Measurements from ENCODE around the gene DCLK3.

DCLK3 gene

DNA sequence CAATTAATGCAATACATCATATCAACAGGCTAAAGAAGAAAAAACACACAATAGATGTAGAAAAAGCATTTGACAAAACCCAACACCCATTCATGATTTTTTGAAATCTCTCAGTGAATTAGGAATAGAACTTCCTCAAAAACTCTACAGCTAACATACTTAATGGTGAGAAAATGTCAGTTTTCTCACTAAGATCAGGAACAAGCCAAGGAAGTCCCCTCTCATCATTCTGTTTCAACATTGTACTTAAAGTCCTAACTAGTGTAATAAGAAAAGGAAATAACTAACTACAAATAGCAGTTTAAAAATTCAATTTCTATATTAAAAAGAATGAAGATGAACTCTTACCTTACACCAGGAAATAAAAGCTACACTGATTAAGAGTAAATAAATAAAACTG is 77.8 kb downstream of the DCLK3 start:
- Mint-ChIP-seq H3K4me1 (ENCODE audit: low read depth) (no peaks in the 10 kb centered on the region), H3K27me3 (ENCODE audit: low read depth) (no peaks in the 10 kb centered on the region), H3K9me3 (no peaks in the 10 kb centered on the region), H3K36me3 (ENCODE audit: low read depth) (no peaks in the 10 kb centered on the region), H3K4me3 (no peak overlapping the region), H3K27ac (no peak overlapping the region)

DNA sequence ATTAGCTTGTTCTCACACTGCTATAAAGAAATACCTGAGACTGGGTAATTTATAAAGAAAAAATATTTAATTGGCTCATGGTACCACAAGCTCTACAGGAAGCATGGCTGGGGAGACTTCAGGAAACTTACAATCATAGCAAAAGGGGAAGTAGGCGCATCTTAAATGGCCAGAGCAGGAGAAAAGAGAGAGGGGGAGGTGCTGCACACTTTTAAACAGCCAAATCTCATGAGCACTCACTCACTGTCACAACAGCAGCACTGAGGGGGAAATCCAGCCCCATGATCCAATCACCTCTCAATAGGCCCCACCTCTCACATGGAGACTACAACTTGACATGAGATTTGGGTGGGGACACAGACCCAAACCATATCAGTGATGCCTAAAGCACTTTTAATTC is 82.5 kb downstream of the DCLK3 start:
- Mint-ChIP-seq H3K27me3 (ENCODE audit: low read depth) (no peaks in the 10 kb centered on the region), H3K9me3 (peaks cover 18% of the 10 kb centered on the region), H3K36me3 (ENCODE audit: low read depth) (no peaks in the 10 kb centered on the region), H3K4me1 (ENCODE audit: low read depth) (no peaks in the 10 kb centered on the region), H3K4me3 (no peak overlapping the region), H3K27ac (no peak overlapping the region)

DNA sequence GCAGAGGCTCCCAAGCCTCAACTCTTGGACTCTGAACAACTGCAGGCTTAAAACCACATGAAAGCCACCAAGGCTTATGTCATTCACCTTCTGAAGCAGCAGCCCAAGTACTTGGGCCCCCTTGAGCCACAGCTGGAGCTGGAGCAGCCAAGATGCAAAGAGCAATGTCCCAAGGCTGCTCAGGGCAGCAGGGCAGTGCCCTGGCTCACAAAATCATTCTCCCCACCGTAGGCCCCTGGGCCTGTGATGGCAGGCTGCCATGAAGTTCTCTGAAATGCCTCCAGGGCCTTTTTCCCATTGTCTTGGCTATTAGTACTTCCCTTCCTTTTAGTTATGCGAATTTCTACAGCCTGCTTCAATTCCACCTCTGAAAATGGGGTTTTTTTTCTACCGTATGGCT is 83.4 kb downstream of the DCLK3 start:
- Mint-ChIP-seq H3K27me3 (ENCODE audit: low read depth) (no peaks in the 10 kb centered on the region), H3K4me3 (no peak overlapping the region), H3K9me3 (peaks cover 18% of the 10 kb centered on the region), H3K36me3 (ENCODE audit: low read depth) (no peaks in the 10 kb centered on the region), H3K27ac (no peak overlapping the region), H3K4me1 (ENCODE audit: low read depth) (no peaks in the 10 kb centered on the region)

DNA sequence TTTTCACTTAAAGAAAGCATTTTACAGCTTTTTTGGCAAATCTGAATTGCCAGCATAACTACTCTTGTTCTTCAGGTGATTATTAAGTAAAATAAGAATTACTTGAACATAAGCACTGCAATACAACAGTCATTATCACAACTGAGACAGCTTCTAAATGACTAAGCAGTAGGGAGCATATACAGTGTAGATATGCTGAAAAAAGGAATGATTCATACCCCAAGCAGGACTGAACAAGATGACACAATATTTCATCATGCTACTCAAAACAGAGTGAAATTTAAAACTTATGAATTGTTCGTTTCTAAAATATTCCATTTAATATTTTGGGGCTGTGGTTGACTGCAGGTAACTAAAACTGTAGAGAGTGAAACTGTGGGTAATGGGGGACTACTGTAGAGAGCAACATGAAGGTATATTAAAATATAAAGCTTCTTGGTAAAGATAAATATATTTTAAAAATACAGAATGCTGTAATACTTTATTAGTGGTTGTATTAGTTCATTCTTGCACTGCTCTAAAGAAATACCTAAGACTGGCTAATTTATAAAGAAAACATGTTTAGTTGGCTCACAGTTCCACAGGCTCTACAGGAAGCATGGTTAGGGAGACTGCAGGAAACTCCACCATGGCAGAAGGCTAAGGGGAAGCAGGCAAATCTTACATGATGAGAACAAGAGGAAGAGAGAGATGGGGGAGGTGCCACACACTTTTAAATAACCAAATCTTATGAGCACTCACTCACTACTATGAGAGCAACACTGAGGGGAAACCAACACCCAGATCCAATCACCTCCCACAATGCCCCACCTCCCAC is 84.8 kb downstream of the DCLK3 start:
- H3K27me3 Mint-ChIP-seq (ENCODE audit: low read depth): no peaks in the 10 kb centered on the region
- no peaks in the 10 kb centered on the region for H3K36me3 Mint-ChIP-seq (ENCODE audit: low read depth)
- H3K4me1 Mint-ChIP-seq (ENCODE audit: low read depth): no peaks in the 10 kb centered on the region
- H3K4me3 Mint-ChIP-seq: no peak overlapping the region
- no peak overlapping the region for H3K27ac Mint-ChIP-seq
- peaks cover 22% of the 10 kb centered on the region for H3K9me3 Mint-ChIP-seq

DNA sequence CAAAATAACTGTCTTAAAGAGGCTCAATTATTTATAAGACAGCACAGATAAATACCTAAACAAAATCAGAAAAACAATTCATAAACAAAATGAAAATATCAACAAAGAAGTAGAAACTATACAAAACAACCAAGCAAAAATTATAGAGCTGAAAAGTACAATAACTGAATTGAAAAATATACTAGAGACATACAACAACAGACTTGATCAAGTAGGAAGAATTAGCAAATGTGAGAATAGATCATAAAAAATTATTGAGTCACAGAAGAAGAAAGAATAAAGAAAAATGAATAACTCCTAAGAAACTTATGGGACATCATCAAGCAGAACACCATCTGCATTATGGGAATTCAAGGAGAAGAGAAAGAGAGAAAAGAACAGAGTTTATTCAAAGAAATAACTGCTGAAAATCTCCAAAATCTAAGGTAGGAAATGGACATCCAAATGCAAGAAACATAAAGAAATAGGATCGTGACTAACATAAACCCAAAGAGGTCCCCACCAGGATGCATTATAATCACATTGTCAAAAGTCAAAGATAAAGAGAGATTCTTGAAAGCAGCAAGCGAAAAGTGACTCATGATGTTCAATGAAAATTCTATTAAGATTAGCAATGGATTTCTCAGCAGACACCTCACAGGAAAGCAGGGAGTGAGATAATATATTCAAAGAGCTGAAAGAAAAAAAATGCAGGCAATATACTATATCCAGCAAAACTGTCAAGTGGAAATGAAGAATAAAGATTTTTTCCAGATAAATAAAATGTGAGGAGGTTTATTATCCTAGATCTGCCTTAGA is 85.9 kb downstream of the DCLK3 start:
- H3K4me3 Mint-ChIP-seq: no peak overlapping the region
- no peaks in the 10 kb centered on the region for H3K27me3 Mint-ChIP-seq (ENCODE audit: low read depth)
- H3K4me1 Mint-ChIP-seq (ENCODE audit: low read depth): no peaks in the 10 kb centered on the region
- H3K9me3 Mint-ChIP-seq: peaks cover 22% of the 10 kb centered on the region
- H3K36me3 Mint-ChIP-seq (ENCODE audit: low read depth): no peaks in the 10 kb centered on the region
- H3K27ac Mint-ChIP-seq: no peak overlapping the region

DNA sequence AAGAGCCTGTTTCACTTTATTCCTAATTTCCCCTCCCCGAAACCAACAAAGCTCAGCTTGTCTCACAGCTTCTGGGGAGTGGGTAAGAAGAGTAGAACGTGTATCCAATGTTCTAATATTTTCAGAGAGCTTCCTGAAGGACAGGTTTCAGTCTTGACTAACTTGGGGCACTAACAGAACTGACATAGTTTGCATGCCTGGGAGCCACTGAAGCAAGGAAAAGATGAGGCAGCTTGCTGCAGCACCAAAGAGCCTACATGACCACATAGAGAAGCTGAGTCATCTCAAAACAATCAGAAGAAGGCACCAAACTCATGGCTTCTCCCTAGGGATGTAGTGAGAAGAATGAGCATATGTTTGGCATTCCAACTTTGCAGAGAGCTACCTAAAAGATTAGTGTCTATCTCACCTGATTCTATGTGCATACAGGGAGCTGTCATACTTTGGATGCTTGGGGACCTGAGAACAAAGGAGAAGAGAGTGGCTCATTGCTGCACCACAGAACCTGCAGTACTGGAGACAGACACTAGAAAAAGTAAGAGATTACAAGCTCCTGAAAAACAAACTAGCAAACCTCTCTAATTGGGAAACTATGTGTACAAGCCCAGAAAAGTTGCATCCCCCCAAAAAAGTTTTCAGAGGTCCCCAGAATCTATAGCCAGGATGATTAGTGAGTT is 86.9 kb downstream of the DCLK3 start:
- no peak overlapping the region for H3K27ac Mint-ChIP-seq
- H3K36me3 Mint-ChIP-seq (ENCODE audit: low read depth): no peaks in the 10 kb centered on the region
- H3K4me3 Mint-ChIP-seq: no peak overlapping the region
- H3K27me3 Mint-ChIP-seq (ENCODE audit: low read depth): no peaks in the 10 kb centered on the region
- H3K4me1 Mint-ChIP-seq (ENCODE audit: low read depth): no peaks in the 10 kb centered on the region
- H3K9me3 Mint-ChIP-seq: peaks cover 22% of the 10 kb centered on the region

DNA sequence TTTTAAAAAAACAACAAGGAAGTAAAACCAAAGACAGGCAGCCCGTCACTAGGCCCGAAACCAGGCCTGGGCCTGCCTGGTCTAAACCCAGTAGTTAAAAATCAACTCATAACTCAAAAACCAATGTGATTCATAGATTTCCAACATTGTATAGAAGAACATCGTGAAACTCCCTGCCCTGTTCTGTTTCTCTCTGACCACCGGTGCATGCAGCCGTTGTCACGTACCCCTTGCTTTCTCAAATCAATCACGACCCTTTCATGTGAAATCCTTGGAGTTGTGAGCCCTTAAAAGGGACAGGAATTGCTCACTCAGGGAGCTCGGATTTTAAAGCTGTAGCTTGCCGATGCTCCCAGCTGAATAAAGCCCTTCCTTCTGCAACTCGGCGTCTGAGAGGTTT is 89.5 kb downstream of the DCLK3 start:
- Mint-ChIP-seq H3K4me3 (no peak overlapping the region), H3K27ac (no peak overlapping the region), H3K4me1 (ENCODE audit: low read depth) (no peaks in the 10 kb centered on the region)

DNA sequence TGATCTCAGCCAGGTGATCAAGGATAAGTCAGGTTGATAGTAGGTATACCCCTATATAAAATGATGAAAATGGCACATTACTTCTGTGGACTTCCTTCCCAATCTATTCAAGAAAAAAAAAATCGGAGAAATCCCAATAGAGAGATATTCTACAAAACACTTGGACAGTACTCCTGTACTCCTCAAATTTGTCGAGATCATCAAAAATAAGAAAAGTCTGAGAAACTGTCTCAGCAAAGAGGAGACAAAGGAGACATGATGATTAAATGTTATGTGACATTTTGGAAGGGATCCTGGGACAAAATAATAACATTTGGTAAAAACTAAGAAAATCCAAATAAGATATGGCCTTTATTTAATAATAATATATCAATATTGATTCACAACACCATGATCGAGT is 94.6 kb downstream of the DCLK3 start:
- Mint-ChIP-seq H3K9me3 (no peaks in the 10 kb centered on the region), H3K27ac (no peak overlapping the region), H3K4me1 (ENCODE audit: low read depth) (no peaks in the 10 kb centered on the region), H3K36me3 (ENCODE audit: low read depth) (no peaks in the 10 kb centered on the region), H3K27me3 (ENCODE audit: low read depth) (peaks cover 4% of the 10 kb centered on the region), H3K4me3 (no peak overlapping the region)

More for the DNA sequence above, 89.5 kb downstream of the DCLK3 start:
- peaks cover 20% of the 10 kb centered on the region for H3K9me3 Mint-ChIP-seq
- no peaks in the 10 kb centered on the region for H3K36me3 Mint-ChIP-seq (ENCODE audit: low read depth)
- H3K27me3 Mint-ChIP-seq (ENCODE audit: low read depth): no peaks in the 10 kb centered on the region

DNA sequence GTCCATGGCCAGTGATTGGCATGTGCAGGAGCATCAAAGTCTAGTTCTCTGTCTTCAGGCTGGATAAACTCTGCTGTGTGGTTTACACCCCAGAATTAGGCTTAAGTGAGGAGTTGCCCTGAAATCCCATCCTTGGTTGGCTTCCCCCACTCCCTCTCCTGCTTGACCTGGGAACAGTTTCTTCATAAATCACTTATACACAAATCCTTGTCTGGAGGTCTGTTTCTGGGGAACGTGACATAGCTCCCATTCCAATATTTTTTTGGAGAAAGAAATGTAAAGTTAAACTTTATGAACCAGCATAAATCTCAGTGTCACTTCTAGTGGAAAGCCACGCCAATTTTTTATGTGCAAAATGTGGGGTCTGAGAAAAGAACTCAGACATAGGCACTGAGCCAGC is 98.2 kb downstream of the DCLK3 start:
- H3K9me3 Mint-ChIP-seq: no peaks in the 10 kb centered on the region
- no peaks in the 10 kb centered on the region for H3K4me1 Mint-ChIP-seq (ENCODE audit: low read depth)
- H3K4me3 Mint-ChIP-seq: no peak overlapping the region
- no peak overlapping the region for H3K27ac Mint-ChIP-seq
- H3K27me3 Mint-ChIP-seq (ENCODE audit: low read depth): peaks cover 9% of the 10 kb centered on the region
- H3K36me3 Mint-ChIP-seq (ENCODE audit: low read depth): no peaks in the 10 kb centered on the region

DNA sequence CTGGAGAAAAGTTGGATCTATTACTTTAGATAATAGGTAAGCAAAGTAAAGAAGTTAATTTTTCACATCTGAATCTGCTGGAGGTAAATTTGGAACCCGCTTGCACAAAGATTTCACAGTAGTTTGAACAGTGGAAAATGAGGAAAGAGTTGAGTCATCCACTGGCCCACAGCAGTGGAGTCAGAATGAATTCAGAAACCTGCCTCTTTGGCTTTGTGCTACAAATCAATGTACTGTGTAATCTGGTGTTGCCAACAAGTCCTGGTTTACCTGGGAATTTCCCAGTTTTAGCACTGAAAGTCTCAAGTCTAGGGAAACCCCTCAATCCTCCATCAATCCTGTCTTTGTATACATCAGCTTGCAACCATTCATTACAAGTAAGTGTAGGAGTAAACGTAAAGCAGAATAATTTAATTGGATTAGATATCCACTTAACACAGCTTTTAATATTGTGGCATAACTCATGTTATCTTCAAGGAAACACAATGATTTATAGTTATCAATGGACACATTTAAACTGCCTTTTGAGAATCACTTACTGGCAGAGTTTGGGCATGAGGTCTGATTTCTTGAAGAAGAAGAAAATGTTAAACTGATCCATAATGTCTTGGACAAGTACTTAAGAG is 100.6 kb downstream of the DCLK3 start:
- H3K4me3 Mint-ChIP-seq: no peak overlapping the region
- H3K4me1 Mint-ChIP-seq (ENCODE audit: low read depth): no peaks in the 10 kb centered on the region
- peaks cover 9% of the 10 kb centered on the region for H3K27me3 Mint-ChIP-seq (ENCODE audit: low read depth)
- no peak overlapping the region for H3K27ac Mint-ChIP-seq
- H3K36me3 Mint-ChIP-seq (ENCODE audit: low read depth): no peaks in the 10 kb centered on the region
- no peaks in the 10 kb centered on the region for H3K9me3 Mint-ChIP-seq

DNA sequence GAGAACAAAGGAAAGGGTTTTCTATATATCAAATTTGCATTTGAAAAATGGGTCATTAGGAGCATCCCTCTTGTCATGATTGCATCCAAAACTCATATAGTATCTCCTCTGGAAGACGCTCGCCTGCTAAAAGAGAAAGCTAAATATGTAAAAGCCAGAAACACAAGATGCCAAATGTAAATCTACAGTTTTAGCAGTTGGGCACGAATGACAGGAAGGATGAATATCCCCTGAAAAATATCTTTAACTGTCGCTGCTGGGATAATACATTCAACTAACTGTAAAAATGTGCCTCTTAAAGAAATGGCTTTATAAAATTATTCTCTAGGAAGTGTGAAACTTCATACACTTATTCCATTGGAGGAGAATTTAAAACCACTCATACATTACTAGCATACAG is 101.7 kb downstream of the DCLK3 start:
- H3K9me3 Mint-ChIP-seq: no peaks in the 10 kb centered on the region
- H3K4me3 Mint-ChIP-seq: no peak overlapping the region
- H3K27me3 Mint-ChIP-seq (ENCODE audit: low read depth): peaks cover 14% of the 10 kb centered on the region
- H3K27ac Mint-ChIP-seq: no peak overlapping the region
- no peaks in the 10 kb centered on the region for H3K4me1 Mint-ChIP-seq (ENCODE audit: low read depth)
- no peaks in the 10 kb centered on the region for H3K36me3 Mint-ChIP-seq (ENCODE audit: low read depth)
